ENCODE data around the gene HSPA4.
"Not testable (repeated sequence)": the region's sequence is repeated elsewhere in the genome, so short reads cannot be mapped to it uniquely, and the experiment has no call there.

The HSPA4 gene

GRCh38 chr5:133123297-133123696 is 71.5 kb downstream of the HSPA4 start:
- no peak for DNase-seq (ENCODE audit: low read depth in 3 of 3)

- no peak for DNase-seq (ENCODE audit: low read depth in 3 of 3)
Measured at GRCh38 chr5:133124891-133125290, 73.1 kb downstream of the HSPA4 start.

GRCh38 chr5:133128066-133128465 is 76.3 kb downstream of the HSPA4 start:
- no peak for DNase-seq (ENCODE audit: low read depth in 3 of 3)

GRCh38 chr5:133129289-133129688 is 77.5 kb downstream of the HSPA4 start:
- DNase-seq (ENCODE audit: low read depth in 3 of 3), result no peak

- DNase-seq (ENCODE audit: low read depth in 3 of 3), result no peak
Measured at GRCh38 chr5:133129950-133130349, 78.1 kb downstream of the HSPA4 start.

- DNase-seq (ENCODE audit: low read depth in 3 of 3), result no peak
Measured at GRCh38 chr5:133130387-133131118, 78.7 kb downstream of the HSPA4 start.

GRCh38 chr5:133132717-133133116 is 80.9 kb downstream of the HSPA4 start:
- no peak for DNase-seq (ENCODE audit: low read depth in 3 of 3)

- not testable (repeated sequence) for DNase-seq (ENCODE audit: low read depth in 3 of 3)
Measured at GRCh38 chr5:133133241-133133640, 81.4 kb downstream of the HSPA4 start.

GRCh38 chr5:133136890-133137289 is 85.1 kb downstream of the HSPA4 start:
- not testable (repeated sequence) for DNase-seq (ENCODE audit: low read depth in 3 of 3)

- no peak for DNase-seq (ENCODE audit: low read depth in 3 of 3)
Measured at GRCh38 chr5:133140311-133140710, 88.5 kb downstream of the HSPA4 start.

- no peak for DNase-seq (ENCODE audit: low read depth in 3 of 3)
Measured at GRCh38 chr5:133141746-133142145, 89.9 kb downstream of the HSPA4 start.

GRCh38 chr5:133142782-133143181 is 91.0 kb downstream of the HSPA4 start:
- DNase-seq (ENCODE audit: low read depth in 3 of 3), result no peak

GRCh38 chr5:133144245-133144981 is 92.6 kb downstream of the HSPA4 start:
- DNase-seq (ENCODE audit: low read depth in 3 of 3), result no peak

- no peak for DNase-seq (ENCODE audit: low read depth in 3 of 3)
Measured at GRCh38 chr5:133145436-133146170, 93.8 kb downstream of the HSPA4 start.

- DNase-seq (ENCODE audit: low read depth in 3 of 3), result no peak
Measured at GRCh38 chr5:133147411-133147810, 95.6 kb downstream of the HSPA4 start.

GRCh38 chr5:133147815-133148567 is 96.2 kb downstream of the HSPA4 start:
- no peak for DNase-seq (ENCODE audit: low read depth in 3 of 3)

GRCh38 chr5:133149345-133149744 is 97.5 kb downstream of the HSPA4 start:
- no peak for DNase-seq (ENCODE audit: low read depth in 3 of 3)

- no peak for DNase-seq (ENCODE audit: low read depth in 3 of 3)
Measured at GRCh38 chr5:133150909-133151544, 99.2 kb downstream of the HSPA4 start.

GRCh38 chr5:133154274-133155075 is 102.7 kb downstream of the HSPA4 start:
- no peak for DNase-seq (ENCODE audit: low read depth in 3 of 3)

GRCh38 chr5:133155326-133155969 is 103.6 kb downstream of the HSPA4 start:
- DNase-seq (ENCODE audit: low read depth in 3 of 3), result no peak
